ENCODE data around the gene CRB2.

DNA sequence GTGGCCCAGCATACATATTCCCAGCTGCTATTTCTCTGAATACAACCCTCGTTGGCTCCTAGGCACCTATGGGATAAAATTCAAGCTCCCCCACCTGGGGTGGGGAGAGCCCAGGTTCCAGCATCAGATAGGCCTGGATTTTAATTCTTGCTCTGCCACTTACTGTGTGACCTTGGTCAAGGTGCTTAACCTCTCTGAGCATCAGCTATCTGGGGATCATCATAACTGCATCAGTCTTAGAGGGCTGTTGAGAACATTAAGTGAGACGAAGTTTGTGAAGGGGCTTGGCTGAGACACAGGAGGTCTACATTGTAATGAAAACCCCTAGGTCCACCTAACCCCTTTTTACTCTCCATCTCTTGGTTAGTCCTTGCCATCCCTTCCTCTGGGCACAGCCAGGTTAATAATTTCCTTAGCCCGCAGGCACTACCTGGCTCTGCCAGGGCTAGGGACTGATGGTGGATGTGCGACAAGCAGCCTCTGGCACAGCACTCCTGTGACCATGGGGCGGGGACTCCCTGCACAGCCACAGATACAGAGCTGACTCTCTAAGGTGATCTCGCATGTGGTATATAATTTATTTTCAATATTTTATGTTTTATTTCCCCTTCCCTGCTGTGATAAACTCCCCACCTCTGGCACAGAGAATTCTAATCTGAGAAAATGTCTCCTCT is 68.7 kb downstream of the CRB2 start:
- TF ChIP-seq, protein P1, sequence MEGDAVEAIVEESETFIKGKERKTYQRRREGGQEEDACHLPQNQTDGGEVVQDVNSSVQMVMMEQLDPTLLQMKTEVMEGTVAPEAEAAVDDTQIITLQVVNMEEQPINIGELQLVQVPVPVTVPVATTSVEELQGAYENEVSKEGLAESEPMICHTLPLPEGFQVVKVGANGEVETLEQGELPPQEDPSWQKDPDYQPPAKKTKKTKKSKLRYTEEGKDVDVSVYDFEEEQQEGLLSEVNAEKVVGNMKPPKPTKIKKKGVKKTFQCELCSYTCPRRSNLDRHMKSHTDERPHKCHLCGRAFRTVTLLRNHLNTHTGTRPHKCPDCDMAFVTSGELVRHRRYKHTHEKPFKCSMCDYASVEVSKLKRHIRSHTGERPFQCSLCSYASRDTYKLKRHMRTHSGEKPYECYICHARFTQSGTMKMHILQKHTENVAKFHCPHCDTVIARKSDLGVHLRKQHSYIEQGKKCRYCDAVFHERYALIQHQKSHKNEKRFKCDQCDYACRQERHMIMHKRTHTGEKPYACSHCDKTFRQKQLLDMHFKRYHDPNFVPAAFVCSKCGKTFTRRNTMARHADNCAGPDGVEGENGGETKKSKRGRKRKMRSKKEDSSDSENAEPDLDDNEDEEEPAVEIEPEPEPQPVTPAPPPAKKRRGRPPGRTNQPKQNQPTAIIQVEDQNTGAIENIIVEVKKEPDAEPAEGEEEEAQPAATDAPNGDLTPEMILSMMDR (IDR thresholded peaks at IDR 0.05), result no peak
- no peak for TF ChIP-seq POLR2A (IDR thresholded peaks at IDR 0.05)

Measured in adrenal gland (tissue), 5 donors.